Liver (tissue), 3 donors: Measurements from ENCODE around the gene ATOH8.

Source experiments
- CTCF ChIP-seq: fragments of 150-350 bp; IDR thresholded peaks from 2 replicates; pipeline ENCODE4 v1.5.1; 2017; ENCODE audit warnings: improper control_type of control experiment, low read depth, low read length; ENCODE audit not compliant: missing input control
- GABPA ChIP-seq, 2 donors: IDR thresholded peaks in 1 of 2; conservative IDR thresholded peaks in 1 of 2; 2 replicates each; pipeline ENCODE4 v1.6.1; 2016; ENCODE audit warnings: antibody characterized with exemption in 2 of 2, mild to moderate bottlenecking in 1 of 2, moderate library complexity in 1 of 2
- REST ChIP-seq: IDR thresholded peaks from 2 replicates; pipeline ENCODE4 v1.6.1; 2016; ENCODE audit warnings: antibody characterized with exemption, mild to moderate bottlenecking
- TAF1 ChIP-seq: conservative IDR thresholded peaks from 2 replicates; pipeline ENCODE4 v1.6.1; 2016; ENCODE audit warnings: antibody characterized with exemption, mild to moderate bottlenecking
- YY1 ChIP-seq: IDR thresholded peaks from 2 replicates; pipeline ENCODE4 v1.6.1; 2016; ENCODE audit warnings: antibody characterized with exemption, mild to moderate bottlenecking
- TF ChIP-seq, protein P1 (sequence below): IDR thresholded peaks from 2 replicates; pipeline ENCODE4 v1.6.1; 2016; ENCODE audit warnings: antibody characterized with exemption
- donor health status: healthy.
- donor health status: healthy.

DNA sequence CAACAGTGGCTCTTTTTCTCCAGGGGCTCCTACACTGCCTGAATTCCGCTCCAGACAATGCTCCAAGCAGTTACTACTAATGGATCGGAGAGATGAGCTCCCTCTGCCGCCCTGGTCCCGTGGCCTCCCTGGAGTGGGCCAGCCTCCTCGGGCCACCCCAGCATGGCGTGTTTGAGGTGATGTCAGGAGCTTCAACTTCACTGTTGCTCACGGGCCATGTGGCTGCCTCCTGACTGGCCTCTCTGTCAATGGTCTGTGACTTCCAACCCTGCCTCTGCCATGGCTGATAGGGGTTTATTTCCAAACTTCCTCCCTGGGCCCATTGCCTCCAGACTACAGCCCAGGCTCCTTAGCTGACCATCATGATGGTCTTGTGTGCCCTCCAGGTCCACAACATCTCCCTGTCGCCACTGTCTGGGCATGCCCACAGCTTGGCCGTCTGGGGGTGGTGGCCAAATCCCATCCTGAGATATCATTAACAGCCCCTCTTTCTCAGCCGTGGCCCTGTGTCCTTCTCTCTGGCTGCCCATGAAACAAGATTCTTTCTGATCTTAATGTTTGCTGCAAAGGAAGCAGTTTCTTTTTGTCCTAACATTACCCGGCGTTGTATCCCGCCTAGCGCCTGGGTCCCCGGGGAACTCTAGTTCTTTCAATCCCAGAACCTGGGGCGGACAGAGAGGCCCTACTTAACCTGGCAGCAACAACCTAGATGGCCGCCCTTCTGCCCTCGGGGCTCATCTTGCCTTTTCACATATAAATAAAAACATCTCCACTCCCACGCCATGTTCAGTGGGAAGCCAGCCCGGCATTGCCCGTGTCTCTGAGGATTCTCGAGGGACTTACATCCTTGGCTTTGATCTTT, 38.1 kb downstream of the ATOH8 start:
- TF ChIP-seq CTCF = no peak
- no peak for TF ChIP-seq TAF1
- no peak for TF ChIP-seq YY1
- TF ChIP-seq, protein P1, sequence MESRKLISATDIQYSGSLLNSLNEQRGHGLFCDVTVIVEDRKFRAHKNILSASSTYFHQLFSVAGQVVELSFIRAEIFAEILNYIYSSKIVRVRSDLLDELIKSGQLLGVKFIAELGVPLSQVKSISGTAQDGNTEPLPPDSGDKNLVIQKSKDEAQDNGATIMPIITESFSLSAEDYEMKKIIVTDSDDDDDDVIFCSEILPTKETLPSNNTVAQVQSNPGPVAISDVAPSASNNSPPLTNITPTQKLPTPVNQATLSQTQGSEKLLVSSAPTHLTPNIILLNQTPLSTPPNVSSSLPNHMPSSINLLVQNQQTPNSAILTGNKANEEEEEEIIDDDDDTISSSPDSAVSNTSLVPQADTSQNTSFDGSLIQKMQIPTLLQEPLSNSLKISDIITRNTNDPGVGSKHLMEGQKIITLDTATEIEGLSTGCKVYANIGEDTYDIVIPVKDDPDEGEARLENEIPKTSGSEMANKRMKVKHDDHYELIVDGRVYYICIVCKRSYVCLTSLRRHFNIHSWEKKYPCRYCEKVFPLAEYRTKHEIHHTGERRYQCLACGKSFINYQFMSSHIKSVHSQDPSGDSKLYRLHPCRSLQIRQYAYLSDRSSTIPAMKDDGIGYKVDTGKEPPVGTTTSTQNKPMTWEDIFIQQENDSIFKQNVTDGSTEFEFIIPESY = no peak
- TF ChIP-seq REST = no peak
- TF ChIP-seq GABPA (IDR thresholded peaks at IDR 0.05 in 1 of 2, conservative IDR thresholded peaks at IDR 0.05 in 1 of 2) = no peak
